HCT116 (cell line): ENCODE results near the gene BCAS2.

ENCODE experiments used
- CTCF ChIP-seq, 3 experiments: fragments of 200-600 bp in 1 of 3; sonication (generic) in 1 of 3; IDR thresholded peaks in 2 of 3; conservative IDR thresholded peaks in 1 of 3; 2 replicates each; pipeline ENCODE4 v1.5.1; 2012 to 2017; ENCODE audit warnings: low read depth in 2 of 3, low read length in 2 of 3, antibody characterized with exemption in 1 of 3, borderline replicate concordance in 1 of 3, control low read depth in 1 of 3, mild to moderate bottlenecking in 1 of 3, mixed read lengths in 1 of 3, mixed run types in 1 of 3, moderate library complexity in 1 of 3; ENCODE audit not compliant: insufficient read depth in 1 of 3
- RAD21 ChIP-seq: IDR thresholded peaks from 2 replicates; pipeline ENCODE4 v1.6.1; 2012; ENCODE audit warnings: low read depth, mild to moderate bottlenecking
- SP1 ChIP-seq: IDR thresholded peaks from 2 replicates; pipeline ENCODE4 v1.6.1; 2012; ENCODE audit warnings: low read depth

- TF ChIP-seq RAD21: no peak
- no peak for TF ChIP-seq CTCF (IDR thresholded peaks at IDR 0.05 in 2 of 3, conservative IDR thresholded peaks at IDR 0.05 in 1 of 3; ENCODE audit: borderline replicate concordance in 1 of 3, insufficient read depth in 1 of 3, low read depth in 2 of 3, low read length in 2 of 3)
- no peak for TF ChIP-seq SP1
These were observed 41.1 kb downstream of the BCAS2 start for GRCh38 chr1:114540272-114540671.
